ENCODE data around the gene CYP46A1.

- TF ChIP-seq POLR2A (IDR thresholded peaks at IDR 0.05) (no peak), CTCF (IDR thresholded peaks at IDR 0.05 in 8 of 11, conservative IDR thresholded peaks at IDR 0.05 in 3 of 11) (no peak)
Measured at GRCh38 chr14:99727096-99727870, 43.2 kb downstream of the CYP46A1 start.
